BE2C (cell line): ENCODE results near the gene FAM168B.

Experiments
- DNase-seq: peaks from one replicate; pipeline ENCODE4 v3.0.0-alpha.2; 2020
- H3K27me3 ChIP-seq: fragments of 250-450 bp; sonication (Bioruptor Pico); 2 replicates; pipeline ENCODE4 v1.5.1; 2020; ENCODE audit warnings: mild to moderate bottlenecking
- H3K36me3 ChIP-seq: fragments of 250-450 bp; sonication (Bioruptor Pico); 2 replicates; pipeline ENCODE4 v1.5.1; 2020; ENCODE audit warnings: mild to moderate bottlenecking
- H3K4me1 ChIP-seq: fragments of 250-450 bp; sonication (Bioruptor Pico); 2 replicates; pipeline ENCODE4 v1.5.1; 2020
- H3K4me3 ChIP-seq: 2 replicates; pipeline ENCODE4 v1.5.1; 2011; ENCODE audit warnings: low read depth, low read length
- H3K9me3 ChIP-seq: fragments of 250-450 bp; sonication (Bioruptor Pico); 2 replicates; pipeline ENCODE4 v1.5.1; 2020
- CTCF ChIP-seq: IDR thresholded peaks from 2 replicates; pipeline ENCODE4 v1.5.1; 2012; ENCODE audit warnings: mild to moderate bottlenecking, low read depth, low read length

Gene FAM168B

GRCh38 chr2:131043199-131044074, 49.8 kb downstream of the FAM168B start:
- no peaks in the 10 kb centered on the region for H3K9me3 ChIP-seq
- DNase-seq: no peak
- H3K36me3 ChIP-seq: 0 out of 2 replicates have a peak, but pooled peaks cover 4% of the 10 kb centered on the region
- TF ChIP-seq CTCF: no peak
- H3K4me3 ChIP-seq: no peak overlapping the region
- no peaks in the 10 kb centered on the region for H3K4me1 ChIP-seq
- no peaks in the 10 kb centered on the region for H3K27me3 ChIP-seq

- Histone ChIP-seq H3K4me3 (no peak overlapping the region), H3K27me3 (no peaks in the 10 kb centered on the region), H3K36me3 (0 out of 2 replicates have a peak, but pooled peaks cover 4% of the 10 kb centered on the region), H3K9me3 (no peaks in the 10 kb centered on the region), H3K4me1 (no peaks in the 10 kb centered on the region)
- TF ChIP-seq CTCF: no peak
- DNase-seq: no peak
Measured at GRCh38 chr2:131042148-131042775, 51.0 kb downstream of the FAM168B start.

- Histone ChIP-seq H3K9me3 (no peaks in the 10 kb centered on the region), H3K36me3 (0 out of 2 replicates have a peak, but pooled peaks cover 1% of the 10 kb centered on the region), H3K4me1 (no peaks in the 10 kb centered on the region), H3K4me3 (no peak overlapping the region), H3K27me3 (no peaks in the 10 kb centered on the region)
- no peak for TF ChIP-seq CTCF
- DNase-seq: no peak
Measured at GRCh38 chr2:131041402-131042147, 51.7 kb downstream of the FAM168B start.

- no peak for DNase-seq
- no peaks in the 10 kb centered on the region for H3K27me3 ChIP-seq
- H3K4me3 ChIP-seq: no peak overlapping the region
- H3K4me1 ChIP-seq: no peaks in the 10 kb centered on the region
- no peaks in the 10 kb centered on the region for H3K36me3 ChIP-seq
- no peaks in the 10 kb centered on the region for H3K9me3 ChIP-seq
- 0 out of 2 replicates have a peak, but pooled peaks have one; percentile 7 for TF ChIP-seq CTCF
Measured at GRCh38 chr2:131040661-131041401, 52.4 kb downstream of the FAM168B start.

GRCh38 chr2:131039908-131040660, 53.2 kb downstream of the FAM168B start:
- Histone ChIP-seq H3K4me3 (no peak overlapping the region), H3K27me3 (no peaks in the 10 kb centered on the region), H3K9me3 (no peaks in the 10 kb centered on the region), H3K4me1 (no peaks in the 10 kb centered on the region), H3K36me3 (no peaks in the 10 kb centered on the region)
- TF ChIP-seq CTCF: no peak
- no peak for DNase-seq
